DMS153 (cell line): ENCODE measurements around the gene CAMK1D.
"Not testable (repeated sequence)": the region's sequence is repeated elsewhere in the genome, so short reads cannot be mapped to it uniquely, and the experiment has no call there.

Experiments used
- DNase-seq: peaks from one replicate; lab custom pipeline; 2025; lab: John Stamatoyannopoulos, UW

The CAMK1D gene

GRCh38 chr10:12340937-12341336 lies 8.4 kb upstream of the CAMK1D start:
- no peak for DNase-seq

GRCh38 chr10:12341526-12341925 lies 7.8 kb upstream of the CAMK1D start:
- DNase-seq = no peak

GRCh38 chr10:12344375-12345110 lies 4.8 kb upstream of the CAMK1D start:
- DNase-seq = no peak

GRCh38 chr10:12346707-12347106 lies 2.6 kb upstream of the CAMK1D start:
- no peak for DNase-seq

GRCh38 chr10:12348294-12348869 lies 965 bp upstream of the CAMK1D start:
- no peak for DNase-seq

GRCh38 chr10:12349629-12350166 lies 351 bp downstream of the CAMK1D start:
- no peak for DNase-seq

- no peak for DNase-seq
Observed at GRCh38 chr10:12350167-12350872, 973 bp downstream of the CAMK1D start.

- no peak for DNase-seq
Observed at GRCh38 chr10:12350925-12351324, 1.6 kb downstream of the CAMK1D start.

GRCh38 chr10:12351447-12351846 lies 2.1 kb downstream of the CAMK1D start:
- DNase-seq = no peak

- DNase-seq = no peak
Observed at GRCh38 chr10:12351889-12352288, 2.5 kb downstream of the CAMK1D start.

- no peak for DNase-seq
Observed at GRCh38 chr10:12353399-12354242, 4.3 kb downstream of the CAMK1D start.

GRCh38 chr10:12354696-12355095 lies 5.3 kb downstream of the CAMK1D start:
- DNase-seq = not testable (repeated sequence)

GRCh38 chr10:12355384-12355783 lies 6.0 kb downstream of the CAMK1D start:
- no peak for DNase-seq

- no peak for DNase-seq
Observed at GRCh38 chr10:12357525-12358151, 8.3 kb downstream of the CAMK1D start.

- DNase-seq = no peak
Observed at GRCh38 chr10:12358863-12359564, 9.7 kb downstream of the CAMK1D start.

GRCh38 chr10:12360461-12360860 lies 11.1 kb downstream of the CAMK1D start:
- no peak for DNase-seq

- not testable (repeated sequence) for DNase-seq
Observed at GRCh38 chr10:12361115-12361514, 11.8 kb downstream of the CAMK1D start.

GRCh38 chr10:12364559-12364958 lies 15.2 kb downstream of the CAMK1D start:
- DNase-seq = no peak

GRCh38 chr10:12367272-12367671 lies 17.9 kb downstream of the CAMK1D start:
- DNase-seq = no peak

GRCh38 chr10:12369982-12370381 lies 20.6 kb downstream of the CAMK1D start:
- no peak for DNase-seq

GRCh38 chr10:12372846-12373245 lies 23.5 kb downstream of the CAMK1D start:
- DNase-seq = no peak
